ENCODE data around the gene TOP2B.

Gene TOP2B

DNA sequence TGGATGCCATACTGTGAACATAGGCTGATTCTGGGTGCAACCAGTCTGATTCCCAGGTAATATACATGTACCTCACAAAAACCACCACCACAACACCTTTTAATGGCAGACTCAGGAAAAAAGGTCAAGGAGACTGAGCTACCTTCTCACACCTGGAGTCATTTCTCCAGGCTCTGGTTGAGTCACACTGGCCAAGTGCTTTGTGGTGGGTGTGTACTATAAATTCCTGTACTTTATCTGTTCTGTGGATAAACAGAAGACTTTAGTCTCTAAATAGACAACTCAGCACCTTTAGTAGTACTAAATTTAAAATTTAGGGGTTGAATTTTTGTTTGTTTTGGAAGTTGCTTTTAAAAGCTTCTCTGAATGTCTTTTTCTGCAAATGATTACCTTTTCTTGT, 46.7 kb downstream of the TOP2B start:
- no peak for DNase-seq (ENCODE audit: low read depth in 2 of 2)

- no peak for DNase-seq (ENCODE audit: low read depth in 2 of 2)
Observed at GRCh38 chr3:25611193-25611592, 53.5 kb downstream of the TOP2B start.

DNA sequence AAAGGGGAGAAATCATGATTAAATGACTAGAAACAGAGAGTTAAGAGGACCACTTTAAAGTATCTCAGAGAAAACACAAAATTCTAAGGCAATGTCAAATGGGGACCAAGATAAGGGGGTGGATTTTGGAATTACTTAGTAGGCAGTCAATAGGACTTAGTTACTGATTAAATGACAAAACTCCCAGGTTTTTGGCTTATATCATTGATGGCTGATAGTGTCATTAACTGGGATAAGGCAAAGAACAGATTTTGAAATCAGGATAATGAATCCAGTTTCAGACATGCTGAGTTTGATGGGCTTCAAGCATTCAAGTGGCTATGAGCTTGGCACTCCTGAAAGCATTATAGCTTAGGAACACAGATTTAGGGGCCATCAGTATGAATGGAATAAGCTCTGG, 53.9 kb downstream of the TOP2B start:
- no peak for DNase-seq (ENCODE audit: low read depth in 2 of 2)

- DNase-seq (ENCODE audit: low read depth in 2 of 2): no peak
Observed at GRCh38 chr3:25610167-25610566, 54.5 kb downstream of the TOP2B start.

- no peak for DNase-seq (ENCODE audit: low read depth in 2 of 2)
Observed at GRCh38 chr3:25604107-25604805, 60.5 kb downstream of the TOP2B start.

GRCh38 chr3:25603703-25604102, 61.0 kb downstream of the TOP2B start:
- DNase-seq (ENCODE audit: low read depth in 2 of 2): no peak

DNA sequence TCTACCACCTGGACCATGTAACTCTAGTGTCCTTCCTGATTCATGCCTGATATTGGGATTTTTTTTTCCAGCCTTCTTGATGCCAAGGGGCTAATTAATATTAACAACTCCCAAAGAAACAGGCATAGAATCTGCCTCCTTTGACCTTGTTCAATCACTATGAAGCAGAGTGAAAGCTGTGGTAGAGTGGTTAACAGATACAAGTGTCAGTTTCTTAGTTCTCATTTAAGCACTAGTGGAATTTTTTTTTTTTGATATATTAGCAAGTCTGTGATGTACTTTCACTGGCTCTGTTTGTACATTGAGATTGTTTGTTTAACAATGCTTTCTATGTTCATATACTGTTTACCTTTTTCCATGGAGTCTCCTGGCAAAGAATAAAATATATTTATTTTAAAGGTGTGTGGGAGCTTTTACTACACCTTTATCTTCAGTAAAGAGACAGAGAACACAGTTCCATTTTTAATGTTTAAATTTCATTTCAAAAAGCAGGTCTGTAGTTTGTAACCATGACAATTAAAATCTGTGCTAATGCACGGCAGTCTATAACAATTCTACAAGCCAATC, 67.1 kb downstream of the TOP2B start:
- no peak for DNase-seq (ENCODE audit: low read depth in 2 of 2)

GRCh38 chr3:25594007-25594502, 70.7 kb downstream of the TOP2B start:
- DNase-seq (ENCODE audit: low read depth in 2 of 2): no peak

DNA sequence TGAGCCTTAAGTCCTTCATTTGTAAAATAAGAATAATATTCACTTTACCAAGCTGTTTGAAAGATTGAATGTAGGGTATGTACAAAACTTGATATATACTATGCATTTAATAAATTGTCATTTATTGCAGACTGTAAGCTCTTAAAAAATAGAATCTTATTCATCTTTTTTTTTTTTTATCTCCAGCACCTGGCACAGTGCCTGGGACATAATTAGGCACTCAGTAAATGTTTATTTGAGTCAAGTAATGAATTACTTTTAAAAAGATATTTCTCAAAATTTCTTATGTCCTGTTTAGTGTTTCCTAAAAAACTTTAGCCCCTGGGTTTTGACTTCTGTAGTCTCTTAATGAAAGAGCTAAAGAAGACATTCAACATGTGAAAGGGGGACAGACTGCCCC, 71.7 kb downstream of the TOP2B start:
- no peak for DNase-seq (ENCODE audit: low read depth in 2 of 2)

GRCh38 chr3:25592510-25592968, 72.2 kb downstream of the TOP2B start:
- no peak for DNase-seq (ENCODE audit: low read depth in 2 of 2)

DNA sequence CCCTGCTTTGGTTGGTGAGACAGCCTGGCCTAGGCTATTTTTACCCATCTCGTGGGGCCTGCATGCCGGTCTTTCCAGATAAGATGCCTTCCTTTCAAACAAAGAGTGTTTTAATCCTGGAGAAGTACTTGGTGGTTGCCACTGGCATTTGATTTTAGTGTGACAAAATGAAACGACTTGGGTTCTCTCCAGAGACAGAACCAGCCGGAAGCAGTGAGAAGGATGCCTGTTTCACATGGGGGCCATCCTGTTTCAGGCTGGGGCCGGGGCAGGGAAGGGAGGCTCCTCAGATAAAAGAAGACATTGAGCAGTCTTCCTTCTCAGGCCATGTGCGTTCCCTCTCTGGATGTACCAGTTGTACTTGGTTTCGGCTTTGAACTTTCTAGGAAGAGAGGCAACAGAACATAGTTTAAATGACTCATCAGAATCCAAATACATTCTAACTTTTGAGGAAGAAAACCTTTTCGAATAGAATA, 74.9 kb downstream of the TOP2B start:
- DNase-seq (ENCODE audit: low read depth in 2 of 2): no peak

GRCh38 chr3:25589104-25589782, 75.5 kb downstream of the TOP2B start:
- no peak for DNase-seq (ENCODE audit: low read depth in 2 of 2)

- DNase-seq (ENCODE audit: low read depth in 2 of 2): no peak
Observed at GRCh38 chr3:25588441-25589103, 76.1 kb downstream of the TOP2B start.

- DNase-seq (ENCODE audit: low read depth in 2 of 2): no peak
Observed at GRCh38 chr3:25587975-25588374, 76.7 kb downstream of the TOP2B start.

DNA sequence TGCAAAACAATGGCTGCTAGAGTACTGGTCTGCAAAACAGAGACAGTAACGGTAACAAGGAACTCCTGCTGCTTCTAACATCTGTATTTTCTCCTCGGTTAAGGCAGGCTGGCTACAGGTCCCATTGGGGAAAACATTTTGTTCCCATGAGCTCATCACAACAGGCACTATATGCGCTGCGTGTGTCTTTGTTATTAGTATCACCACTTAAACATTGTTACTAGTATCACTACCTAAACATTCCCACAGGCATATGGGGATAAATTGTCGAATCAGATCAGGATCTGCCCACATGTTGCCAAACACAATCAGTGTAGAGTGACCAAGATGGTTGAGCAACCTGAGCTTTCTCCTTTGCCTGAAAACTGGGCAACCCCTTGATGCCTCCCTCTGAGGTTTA, 77.2 kb downstream of the TOP2B start:
- DNase-seq (ENCODE audit: low read depth in 2 of 2): no peak

DNA sequence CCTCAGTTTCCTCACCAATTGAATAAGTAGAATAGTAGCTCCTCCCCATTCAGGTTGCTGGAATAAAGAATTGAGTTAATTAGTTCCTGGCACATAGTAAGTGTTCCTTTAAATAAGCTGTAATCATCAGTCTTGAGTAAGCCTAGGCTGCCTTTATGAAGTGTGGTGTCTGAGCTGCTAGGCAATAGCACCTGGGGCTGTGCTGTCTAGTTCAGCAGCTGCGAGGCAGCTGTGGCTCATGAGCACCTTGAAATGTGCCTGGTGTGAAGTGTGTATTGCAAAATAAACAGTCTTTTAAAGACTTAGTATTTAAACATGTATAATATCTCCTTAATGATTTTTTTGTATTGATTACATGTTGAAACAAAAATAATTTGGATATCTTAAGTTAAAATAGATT, 77.6 kb downstream of the TOP2B start:
- DNase-seq (ENCODE audit: low read depth in 2 of 2): no peak

GRCh38 chr3:25586553-25586952, 78.2 kb downstream of the TOP2B start:
- DNase-seq (ENCODE audit: low read depth in 2 of 2): no peak

- no peak for DNase-seq (ENCODE audit: low read depth in 2 of 2)
Observed at GRCh38 chr3:25586167-25586505, 78.6 kb downstream of the TOP2B start.

GRCh38 chr3:25585361-25586166, 79.1 kb downstream of the TOP2B start:
- DNase-seq (ENCODE audit: low read depth in 2 of 2): no peak

GRCh38 chr3:25584011-25584789, 80.5 kb downstream of the TOP2B start:
- no peak for DNase-seq (ENCODE audit: low read depth in 2 of 2)

- no peak for DNase-seq (ENCODE audit: low read depth in 2 of 2)
Observed at GRCh38 chr3:25583343-25583742, 81.4 kb downstream of the TOP2B start.

Measured in stimulated activated CD8-positive, alpha-beta memory T cell treated with anti-CD3 and anti-CD28 coated beads, Interleukin-7, amount 100 ng/mL, for 1 hour (primary cell).